ENCODE data around the gene STAT5A. TPM values are rescaled to one million over a fixed set of nuclear protein-coding genes. Genes with fewer than 3 reads are reported as not detected.
"Not testable (repeated sequence)": the region's sequence is repeated elsewhere in the genome, so short reads cannot be mapped to it uniquely, and the experiment has no call there.

Gene STAT5A
- total and polyA plus RNA-seq, 12 donors = 12.0 to 169 (median 81.2) TPM

- Histone ChIP-seq H3K27me3 (no peaks in the 10 kb centered on the region), H3K36me3 (replicated peaks in 1 of 2) (no peaks in the 10 kb centered on the region), H3K27ac (peak overlapping the region in 2 of 5 donors; percentile 4 to 23), H3K4me3 (no peak overlapping the region), H3K9me3 (replicated peaks in 1 of 3) (no peaks in the 10 kb centered on the region), H3K4me1 (replicated peaks in 1 of 2) (peaks cover 9 to 44% of the 10 kb centered on the region in 2 donors)
- no peak for DNase-seq
- 71 to 83% (median 78%) methylated on average over 3 of the region's 3 CpGs for WGBS, 4 donors
- intact Hi-C loops (cut with DNase I) = no loop called here
- TF ChIP-seq CTCF (IDR thresholded peaks at IDR 0.05) = no peak
- TF ChIP-seq POLR2A (IDR thresholded peaks at IDR 0.05) = no peak
Measured at GRCh38 chr17:42354956-42355843, 66.9 kb downstream of the STAT5A start.

- H3K4me1 ChIP-seq (replicated peaks in 1 of 2) = peaks cover 22 to 69% of the 10 kb centered on the region in 2 donors
- peak overlapping the region in 1 of 5 donors; percentile 13 for H3K27ac ChIP-seq
- no peak overlapping the region for H3K4me3 ChIP-seq
- H3K9me3 ChIP-seq (replicated peaks in 1 of 3) = no peaks in the 10 kb centered on the region
- 67 to 88% (median 71%) methylated on average over 1 of the region's 1 CpG for WGBS, 4 donors
- no peaks in the 10 kb centered on the region for H3K27me3 ChIP-seq
- TF ChIP-seq CTCF (IDR thresholded peaks at IDR 0.05) = no peak
- TF ChIP-seq POLR2A (IDR thresholded peaks at IDR 0.05) = no peak
- intact Hi-C loops (cut with DNase I) = no loop called here
- no peaks in the 10 kb centered on the region for H3K36me3 ChIP-seq (replicated peaks in 1 of 2)
- no peak for DNase-seq
Measured at GRCh38 chr17:42358434-42358833, 70.1 kb downstream of the STAT5A start.

GRCh38 chr17:42359133-42359532, 70.8 kb downstream of the STAT5A start:
- TF ChIP-seq POLR2A (IDR thresholded peaks at IDR 0.05) = no peak
- TF ChIP-seq CTCF (IDR thresholded peaks at IDR 0.05) = no peak
- DNase-seq = no peak
- Histone ChIP-seq H3K4me1 (replicated peaks in 1 of 2) (peaks cover 22 to 72% of the 10 kb centered on the region in 2 donors), H3K36me3 (replicated peaks in 1 of 2) (no peaks in the 10 kb centered on the region), H3K4me3 (no peak overlapping the region), H3K27ac (no peak overlapping the region), H3K27me3 (no peaks in the 10 kb centered on the region), H3K9me3 (replicated peaks in 1 of 3) (no peaks in the 10 kb centered on the region)
- whole genome bisulfite sequencing, 4 donors = 89 to 92% (median 90%) methylated on average over 7 of the region's 7 CpGs
- intact Hi-C loops (cut with DNase I) = no loop called here

GRCh38 chr17:42360388-42360787, 72.1 kb downstream of the STAT5A start:
- H3K27me3 ChIP-seq; H3K4me3 ChIP-seq; H3K9me3 ChIP-seq (replicated peaks in 1 of 3); intact Hi-C loops (cut with DNase I); H3K36me3 ChIP-seq (replicated peaks in 1 of 2): not testable (repeated sequence)
- Histone ChIP-seq H3K27ac (peak overlapping the region in 1 of 5 donors; percentile 19), H3K4me1 (replicated peaks in 1 of 2) (peaks cover 21 to 72% of the 10 kb centered on the region in 2 donors)
- WGBS, 4 donors = 95 to 100% (median 98%) methylated on average over 2 of the region's 2 CpGs; no CpG with 5 or more reads in 1 of the 4 donors
- DNase-seq = peak in 5 of 7 donors; percentile 43 to 74 (median 70)

Other genes with a start within 250 kb of the STAT5A start
- 1 to 10 TPM in 1 of 9 donors, under 1 TPM in 8; 0.14 to 1.1 (median 0.69) TPM for gene C17orf113, start 237.9 kb upstream of the STAT5A start, total RNA-seq
- gene C17orf113, start 237.9 kb upstream of the STAT5A start, polyA plus RNA-seq = under 1 TPM; 0.20 to 0.72 (median 0.34) TPM
- gene ZNF385C, start 190.0 kb upstream of the STAT5A start, total RNA-seq = under 1 TPM in 3 of 9 donors, not detected in 6; 0.07 to 0.11 (median 0.11) TPM
- under 1 TPM; 0.11 to 0.16 (median 0.13) TPM for gene ZNF385C, start 190.0 kb upstream of the STAT5A start, polyA plus RNA-seq
- gene DHX58, start 175.8 kb upstream of the STAT5A start, total RNA-seq = 10 to 100 TPM; 17.9 to 40.8 (median 31.2) TPM
- 100 to 1,000 TPM in 1 of 3 donors, 10 to 100 TPM in 2; 16.3 to 117 (median 88.0) TPM for gene DHX58, start 175.8 kb upstream of the STAT5A start, polyA plus RNA-seq
- 100 to 1,000 TPM in 1 of 9 donors, 10 to 100 TPM in 8; 16.0 to 136 (median 53.2) TPM for gene KAT2A, start 167.1 kb upstream of the STAT5A start, total RNA-seq
- 100 to 1,000 TPM in 2 of 3 donors, 10 to 100 TPM in 1; 23.7 to 671 (median 386) TPM for gene KAT2A, start 167.1 kb upstream of the STAT5A start, polyA plus RNA-seq
- under 1 TPM in 5 of 9 donors, not detected in 4; 0.14 to 0.27 (median 0.18) TPM for gene HSPB9, start 165.7 kb upstream of the STAT5A start, total RNA-seq
- gene HSPB9, start 165.7 kb upstream of the STAT5A start, polyA plus RNA-seq = under 1 TPM in 2 of 3 donors, not detected in 1; 0.20 to 0.72 TPM
- 100 to 1,000 TPM in 8 of 9 donors, 10 to 100 TPM in 1; 96.9 to 216 (median 161) TPM for gene RAB5C, start 133.5 kb upstream of the STAT5A start, total RNA-seq
- gene RAB5C, start 133.5 kb upstream of the STAT5A start, polyA plus RNA-seq = 100 to 1,000 TPM in 2 of 3 donors, 10 to 100 TPM in 1; 55.8 to 206 (median 115) TPM
- under 1 TPM in 7 of 9 donors, not detected in 2; 0.14 to 0.41 (median 0.19) TPM for gene KCNH4, start 107.4 kb upstream of the STAT5A start, total RNA-seq
- gene KCNH4, start 107.4 kb upstream of the STAT5A start, polyA plus RNA-seq = 1 to 10 TPM in 1 of 3 donors, under 1 TPM in 2; 0.13 to 1.0 (median 0.26) TPM
- gene HCRT, start 103.0 kb upstream of the STAT5A start, total RNA-seq = not detected
- gene HCRT, start 103.0 kb upstream of the STAT5A start, polyA plus RNA-seq = not detected
- gene GHDC, start 94.0 kb upstream of the STAT5A start, total RNA-seq = 100 to 1,000 TPM in 1 of 9 donors, 10 to 100 TPM in 8; 31.6 to 344 (median 71.1) TPM
- 10 to 100 TPM; 10.5 to 33.9 (median 30.4) TPM for gene GHDC, start 94.0 kb upstream of the STAT5A start, polyA plus RNA-seq
- 100 to 1,000 TPM in 6 of 9 donors, 10 to 100 TPM in 3; 30.3 to 128 (median 111) TPM for gene STAT5B, start 12.1 kb upstream of the STAT5A start, total RNA-seq
- 10 to 100 TPM; 44.7 to 70.6 (median 58.1) TPM for gene STAT5B, start 12.1 kb upstream of the STAT5A start, polyA plus RNA-seq
- 100 to 1,000 TPM in 8 of 9 donors, 10 to 100 TPM in 1; 31.0 to 282 (median 187) TPM for gene STAT3, start 99.9 kb downstream of the STAT5A start, total RNA-seq
- gene STAT3, start 99.9 kb downstream of the STAT5A start, polyA plus RNA-seq = 100 to 1,000 TPM in 1 of 3 donors, 10 to 100 TPM in 2; 49.0 to 132 (median 49.3) TPM
- gene CAVIN1, start 134.8 kb downstream of the STAT5A start, total RNA-seq = 100 to 1,000 TPM in 7 of 9 donors, 10 to 100 TPM in 2; 13.1 to 206 (median 161) TPM
- 100 to 1,000 TPM in 1 of 3 donors, 10 to 100 TPM in 2; 37.0 to 103 (median 79.8) TPM for gene CAVIN1, start 134.8 kb downstream of the STAT5A start, polyA plus RNA-seq
- gene ATP6V0A1, start 170.4 kb downstream of the STAT5A start, total RNA-seq = 100 to 1,000 TPM in 3 of 9 donors, 10 to 100 TPM in 6; 42.9 to 126 (median 94.8) TPM
- gene ATP6V0A1, start 170.4 kb downstream of the STAT5A start, polyA plus RNA-seq = 100 to 1,000 TPM in 1 of 3 donors, 10 to 100 TPM in 2; 61.6 to 126 (median 81.6) TPM
- gene NAGLU, start 247.7 kb downstream of the STAT5A start, total RNA-seq = 100 to 1,000 TPM in 1 of 9 donors, 10 to 100 TPM in 8; 32.9 to 115 (median 64.3) TPM
- 10 to 100 TPM; 12.4 to 47.4 (median 39.5) TPM for gene NAGLU, start 247.7 kb downstream of the STAT5A start, polyA plus RNA-seq